LNCaP clone FGC (cell line): ENCODE measurements around the gene PRMT5.

Experiments
- DNase-seq: peaks from one replicate; pipeline ENCODE4 v3.0.0-alpha.2; 2011; ENCODE audit warnings: low read depth
- H3K4me3 ChIP-seq: 2 replicates; pipeline ENCODE4 v1.5.1; 2011; ENCODE audit warnings: mild to moderate bottlenecking, low read depth, low read length, control low read depth
- TF ChIP-seq, protein P1 (sequence below): IDR thresholded peaks from 2 replicates; pipeline ENCODE4 v1.5.1; 2012; ENCODE audit warnings: mild to moderate bottlenecking; ENCODE audit not compliant: control insufficient read depth, insufficient read depth; ENCODE audit errors: extremely low read depth

The PRMT5 gene

GRCh38 chr14:22929104-22929960 lies at the start of gene PRMT5:
TSS of gene PRMT5 (minus strand) at chr14:22929376. CDS start at chr14:22929361, 15 bp downstream.
- DNase-seq: peak; percentile 99
- TF ChIP-seq, protein P1, sequence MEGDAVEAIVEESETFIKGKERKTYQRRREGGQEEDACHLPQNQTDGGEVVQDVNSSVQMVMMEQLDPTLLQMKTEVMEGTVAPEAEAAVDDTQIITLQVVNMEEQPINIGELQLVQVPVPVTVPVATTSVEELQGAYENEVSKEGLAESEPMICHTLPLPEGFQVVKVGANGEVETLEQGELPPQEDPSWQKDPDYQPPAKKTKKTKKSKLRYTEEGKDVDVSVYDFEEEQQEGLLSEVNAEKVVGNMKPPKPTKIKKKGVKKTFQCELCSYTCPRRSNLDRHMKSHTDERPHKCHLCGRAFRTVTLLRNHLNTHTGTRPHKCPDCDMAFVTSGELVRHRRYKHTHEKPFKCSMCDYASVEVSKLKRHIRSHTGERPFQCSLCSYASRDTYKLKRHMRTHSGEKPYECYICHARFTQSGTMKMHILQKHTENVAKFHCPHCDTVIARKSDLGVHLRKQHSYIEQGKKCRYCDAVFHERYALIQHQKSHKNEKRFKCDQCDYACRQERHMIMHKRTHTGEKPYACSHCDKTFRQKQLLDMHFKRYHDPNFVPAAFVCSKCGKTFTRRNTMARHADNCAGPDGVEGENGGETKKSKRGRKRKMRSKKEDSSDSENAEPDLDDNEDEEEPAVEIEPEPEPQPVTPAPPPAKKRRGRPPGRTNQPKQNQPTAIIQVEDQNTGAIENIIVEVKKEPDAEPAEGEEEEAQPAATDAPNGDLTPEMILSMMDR: peak; percentile 12; the same call in 1 of the 2 replicates
- H3K4me3 ChIP-seq: peak within 1 kb of the TSS; percentile 93

DNA sequence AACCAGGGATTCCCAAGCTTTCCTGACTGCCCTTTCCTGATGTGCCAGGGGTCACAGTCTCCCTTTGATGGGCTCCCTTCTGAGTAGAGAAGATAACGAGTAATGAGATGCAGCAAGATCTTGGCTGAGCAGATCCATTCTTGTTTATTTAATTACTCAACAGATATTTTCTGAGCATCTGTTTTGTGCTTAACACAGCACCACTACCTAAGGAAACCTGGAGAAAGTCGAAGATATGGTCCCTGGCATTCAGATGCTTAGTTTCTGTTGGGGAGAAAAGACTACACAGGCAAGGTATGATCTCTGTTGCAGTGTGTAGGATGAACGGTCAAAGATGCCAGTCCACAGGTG lies 49.3 kb upstream of the PRMT5 start:
- DNase-seq: no peak
- H3K4me3 ChIP-seq: no peak overlapping the region
- TF ChIP-seq, protein P1: no peak

- no peak for DNase-seq
- H3K4me3 ChIP-seq: no peak overlapping the region
- TF ChIP-seq, protein P1: no peak
These were observed 48.7 kb upstream of the PRMT5 start for GRCh38 chr14:22977684-22978486.

- no peak overlapping the region for H3K4me3 ChIP-seq
- no peak for DNase-seq
- TF ChIP-seq, protein P1: no peak
These were observed 48.2 kb upstream of the PRMT5 start for GRCh38 chr14:22977434-22977683.

GRCh38 chr14:22976620-22977433 lies 47.7 kb upstream of the PRMT5 start:
- peak overlapping the region; percentile 10; the same call in 1 of the 2 replicates for H3K4me3 ChIP-seq
- no peak for DNase-seq
- TF ChIP-seq, protein P1: no peak

DNA sequence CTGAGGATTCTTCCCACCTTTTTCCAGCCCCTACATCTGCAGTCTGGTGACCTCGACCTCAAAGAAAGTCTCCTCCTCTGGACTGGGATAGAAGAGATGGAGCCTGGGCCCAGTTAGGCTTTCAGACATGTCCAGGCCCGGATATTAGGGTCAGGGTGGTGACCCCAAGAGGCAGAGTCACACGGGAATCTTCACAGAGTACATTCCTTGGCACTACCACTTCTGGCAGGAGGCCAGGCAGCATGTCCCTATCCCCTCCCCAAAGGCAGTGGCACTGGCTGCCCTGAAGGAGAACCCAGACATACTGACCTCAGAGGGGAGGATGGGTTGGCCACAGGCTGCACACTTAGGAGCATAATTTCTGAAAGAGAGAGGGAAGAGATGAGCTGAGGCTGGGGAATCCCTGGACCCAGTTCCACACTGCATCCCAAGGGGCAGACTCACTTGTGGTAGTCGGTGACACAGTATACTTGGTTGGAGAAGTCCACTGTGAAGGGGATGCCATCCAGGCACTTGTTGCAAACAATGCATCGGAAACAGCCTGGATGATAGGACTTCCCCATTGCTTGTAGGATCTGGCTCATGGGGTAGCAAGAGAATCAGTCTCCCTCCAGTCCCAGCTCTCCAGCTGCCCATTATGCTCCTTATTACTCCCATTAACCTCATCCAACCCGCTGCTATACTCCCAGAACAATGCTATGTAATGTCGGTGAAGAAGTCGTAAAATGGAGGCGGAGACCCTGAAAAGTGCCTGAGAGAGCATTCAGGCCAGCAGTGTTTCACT lies 45.5 kb upstream of the PRMT5 start:
- H3K4me3 ChIP-seq: no peak overlapping the region
- DNase-seq: no peak
- TF ChIP-seq, protein P1: no peak
